ENCODE results near the gene TRIM33. TPM values are rescaled to one million over a fixed set of nuclear protein-coding genes. Genes with fewer than 3 reads are reported as not detected.

The TRIM33 gene
- total and polyA plus RNA-seq, 2 donors (not counting 3 experiments of a cell fraction or from before 2014, with no cell fraction given) = 10.3 to 29.1 TPM

DNA sequence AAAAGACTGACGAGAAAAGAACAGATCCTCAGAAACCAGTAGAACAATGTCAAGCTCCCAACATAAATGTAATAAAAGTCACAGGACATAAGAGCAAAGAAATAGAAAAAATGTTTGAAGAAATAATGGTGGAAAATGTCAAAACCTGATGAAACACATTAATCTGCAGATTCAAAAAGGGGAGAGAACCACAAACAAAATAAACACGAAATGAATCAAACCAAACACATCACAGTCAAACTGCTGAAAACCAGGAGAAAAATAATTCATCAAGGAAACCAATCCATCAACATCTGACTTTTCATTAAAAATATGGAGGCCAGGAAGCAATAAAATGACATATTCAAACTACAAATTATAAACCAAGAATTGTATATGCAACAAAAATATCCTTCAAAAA, 31.9 kb downstream of the TRIM33 start:
- CTCF ChIA-PET = no interaction called here
- FAIRE-seq = no peak
- TF ChIP-seq JUN (IDR thresholded peaks at IDR 0.05; ENCODE audit: borderline replicate concordance, insufficient read depth, insufficient read length, low read depth) (no peak), MAX (IDR thresholded peaks at IDR 0.05; ENCODE audit: insufficient read depth, insufficient read length) (no peak), POLR2A (IDR thresholded peaks at IDR 0.05; ENCODE audit: low read depth, low read length) (no peak), GATA2 (IDR thresholded peaks at IDR 0.05; ENCODE audit: insufficient read depth, insufficient read length, low read depth, low read length) (no peak), MYC (IDR thresholded peaks at IDR 0.05; ENCODE audit: low read depth, low read length) (no peak), POLR2AphosphoS5 (IDR thresholded peaks at IDR 0.05; ENCODE audit: insufficient read depth, low read depth, low read length) (no peak), CTCF (IDR thresholded peaks at IDR 0.05; ENCODE audit: extremely low read depth in 1 of 2, insufficient read depth in 1 of 2, low read depth in 1 of 2, low read length in 2 of 2) (no peak), FOS (IDR thresholded peaks at IDR 0.05; ENCODE audit: borderline replicate concordance, insufficient read depth, low read length) (no peak), EZH2 (IDR thresholded peaks at IDR 0.05; ENCODE audit: borderline replicate concordance, low read depth, low read length, severe bottlenecking) (no peak)

More for the DNA sequence above, 31.9 kb downstream of the TRIM33 start:
- no peak overlapping the region for H3K9ac ChIP-seq (replicated peaks; ENCODE audit: extremely low read depth, insufficient read depth, low read length)
- H3K4me3 ChIP-seq (replicated peaks in 1 of 3; ENCODE audit: insufficient read depth in 1 of 3, low read depth in 1 of 3, low read length in 3 of 3) = no peak overlapping the region
- no peaks in the 10 kb centered on the region for H3K9me3 ChIP-seq (replicated peaks; ENCODE audit: control insufficient read depth, insufficient read depth, low read length)
- intact Hi-C loops (cut with micrococcal nuclease) (no loop called here), dilution Hi-C loops (cut with MboI; ENCODE audit: extremely low pct_ligation_motif_present, low sequenced_read_pairs) (no loop called here)
- H4K20me1 ChIP-seq (replicated peaks; ENCODE audit: control insufficient read depth, extremely low read depth, insufficient read depth, low read length) = peaks cover 7% of the 10 kb centered on the region
- BruUV-seq (replicated peaks) = no TSS peak
- no peak overlapping the region for H3K27ac ChIP-seq (ENCODE audit: insufficient read depth, low read depth, low read length)
- H3K79me2 ChIP-seq (ENCODE audit: control insufficient read depth, insufficient read depth, low read length) = peaks cover 80% of the 10 kb centered on the region
- no peak for DNase-seq (ENCODE audit: low read depth, low spot score)
- H3K36me3 ChIP-seq (ENCODE audit: control insufficient read depth in 2 of 2, extremely low read depth in 1 of 2, insufficient read depth in 2 of 2, low read length in 2 of 2) = no peaks in the 10 kb centered on the region
- H3K9me1 ChIP-seq (replicated peaks; ENCODE audit: control insufficient read depth, extremely low read depth, insufficient read depth, low read length) = no peaks in the 10 kb centered on the region
- H3K4me1 ChIP-seq (ENCODE audit: control insufficient read depth, extremely low read depth, insufficient read depth, low read length) = peaks cover 2% of the 10 kb centered on the region
- H3K27me3 ChIP-seq (ENCODE audit: control insufficient read depth in 2 of 2, insufficient read depth in 2 of 2, low read length in 2 of 2) = no peaks in the 10 kb centered on the region
- POLR2A ChIA-PET = no interaction called here
- no peak overlapping the region for H2AFZ ChIP-seq (ENCODE audit: low read depth, low read length)
- no peak overlapping the region for H3K4me2 ChIP-seq (ENCODE audit: insufficient read depth, low read length)

Data from endothelial cell of umbilical vein (primary cell).